GM12878 (cell line): Measurements from ENCODE around the gene NF1. TPM values are rescaled to one million over a fixed set of nuclear protein-coding genes. Genes with fewer than 3 reads are reported as not detected.

Source experiments
- ATAC-seq: fragments of 200-7000 bp; cut with Tn5 transposase; 3 replicates; pipeline ENCODE4 v1.9.1; 2020; ENCODE audit warnings: mild to moderate bottlenecking, moderate library complexity
- BruUV-seq: library from RNA; stranded (reverse); fragments of 400-500 nt; replicated peaks from 2 replicates; lab custom pipeline; 2021; lab: Mats Ljungman, UMichigan
- CTCF ChIA-PET: fragments of 300-600 bp; sonication (Branson Sonifier 250); formaldehyde crosslinking; extraction: SDS; loops from one replicate; lab custom pipeline; 2021; ENCODE audit warnings: inconsistent platforms; lab: Yijun Ruan, JAX
- POLR2A ChIA-PET: fragments of 350-600 bp; formaldehyde crosslinking; extraction: SDS; loops from one replicate; lab custom pipeline; 2021; ENCODE audit warnings: inconsistent platforms; lab: Charles Lee
- RAD21 ChIA-PET: fragments of 300-600 bp; sonication (Branson Sonifier 250); formaldehyde crosslinking; loops from one replicate; lab custom pipeline; 2023; ENCODE audit warnings: antibody characterized with exemption; ENCODE audit not compliant: unreplicated experiment; lab: Charles Lee
- SMC1A ChIA-PET: fragments of 300-600 bp; sonication (Branson Sonifier 250); formaldehyde crosslinking; loops from one replicate; lab custom pipeline; 2023; ENCODE audit not compliant: unreplicated experiment, uncharacterized antibody; lab: Charles Lee
- DNase-seq: peaks from one replicate; pipeline ENCODE4 v3.0.0-alpha.2; 2011; ENCODE audit warnings: low read depth, low spot score
- FAIRE-seq: peaks from 3 replicates; lab custom pipeline; 2011; peaks lifted over from hg19 to GRCh38; lab: Jason Lieb, UNC
- H2AFZ ChIP-seq: 2 replicates; pipeline ENCODE4 v1.6.0; 2011; ENCODE audit warnings: low read depth, low read length, control low read depth; ENCODE audit not compliant: control insufficient read depth
- H3K27ac ChIP-seq: 2 replicates; pipeline ENCODE4 v1.5.1; 2011; ENCODE audit warnings: control low read depth; ENCODE audit not compliant: control insufficient read depth, insufficient read depth
- H3K27me3 ChIP-seq, 2 experiments: replicated peaks in 1 of 2; 2 replicates each; pipeline versions ENCODE4 v1.6.0 to v1.6.1; 2011; ENCODE audit warnings: low read length in 1 of 2; ENCODE audit not compliant: control insufficient read depth in 2 of 2, insufficient read depth in 2 of 2
- H3K36me3 ChIP-seq, 2 experiments: 2 replicates each; pipeline ENCODE4 v1.5.1; 2011; ENCODE audit warnings: low read length in 1 of 2; ENCODE audit not compliant: control insufficient read depth in 2 of 2, insufficient read depth in 2 of 2
- H3K4me1 ChIP-seq: 2 replicates; pipeline ENCODE4 v1.6.1; 2011; ENCODE audit warnings: mild to moderate bottlenecking, low read length, moderate library complexity, mixed read lengths; ENCODE audit not compliant: control insufficient read depth, insufficient read depth
- H3K4me2 ChIP-seq: 2 replicates; pipeline ENCODE4 v1.6.0; 2011; ENCODE audit warnings: control low read depth; ENCODE audit not compliant: control insufficient read depth, insufficient read depth
- H3K4me3 ChIP-seq: fragments of 200-600 bp; sonication (generic); 2 replicates; pipeline ENCODE4 v1.5.1; 2016
- H3K79me2 ChIP-seq: 2 replicates; pipeline ENCODE4 v1.6.0; 2011; ENCODE audit warnings: low read length; ENCODE audit not compliant: control insufficient read depth, insufficient read depth
- H3K9ac ChIP-seq: 2 replicates; pipeline ENCODE4 v1.8.0; 2011; ENCODE audit warnings: low read length, control low read depth, mixed read lengths; ENCODE audit not compliant: control insufficient read depth, insufficient read depth
- H3K9me3 ChIP-seq: replicated peaks from 3 replicates; pipeline ENCODE4 v1.5.1; 2011; ENCODE audit warnings: mild to moderate bottlenecking, low read length; ENCODE audit not compliant: control insufficient read depth, insufficient read depth
- H4K20me1 ChIP-seq: 2 replicates; pipeline ENCODE4 v1.6.0; 2011; ENCODE audit not compliant: control insufficient read depth, insufficient read depth
- CHD4 ChIP-seq: fragments of 200-600 bp; sonication (generic); IDR thresholded peaks from 2 replicates; pipeline ENCODE4 v1.6.1; 2016; ENCODE audit warnings: mild to moderate bottlenecking
- E2F8 ChIP-seq: fragments of 450-650 bp; IDR thresholded peaks from 2 replicates; pipeline ENCODE4 v1.6.1; 2018; ENCODE audit warnings: mild to moderate bottlenecking, low read depth, moderate library complexity; ENCODE audit not compliant: partially characterized antibody
- EZH2 ChIP-seq: IDR thresholded peaks from 2 replicates; pipeline ENCODE4 v1.6.1; 2012; ENCODE audit warnings: low read depth, mild to moderate bottlenecking, control low read depth, inconsistent platforms, low read length, borderline replicate concordance; ENCODE audit not compliant: control insufficient read depth
- HSF1 ChIP-seq: fragments of 150-350 bp; IDR thresholded peaks from 2 replicates; pipeline ENCODE4 v1.6.1; 2014; ENCODE audit warnings: mild to moderate bottlenecking, low read depth, low read length
- REST ChIP-seq: IDR thresholded peaks from 2 replicates; pipeline ENCODE4 v1.6.1; 2012; ENCODE audit warnings: mild to moderate bottlenecking, low read depth, low read length
- STAT3 ChIP-seq: IDR thresholded peaks from 2 replicates; pipeline ENCODE4 v1.6.1; 2011; ENCODE audit warnings: low read depth, low read length, improper control_type of control experiment
- ZNF384 ChIP-seq: IDR thresholded peaks from 2 replicates; pipeline ENCODE4 v1.6.1; 2012; ENCODE audit warnings: low read depth, mild to moderate bottlenecking, low read length, improper control_type of control experiment, borderline replicate concordance
- WGBS: methylation state at CpG from one replicate; pipeline ENCODE4 v1.1.6; 2016; ENCODE audit warnings: low lambda C conversion rate; ENCODE audit not compliant: insufficient replicate concordance, insufficient coverage; ENCODE audit errors: missing lambda C conversion rate; 5-methylcytosine and 5-hydroxymethylcytosine counted together
- in situ Hi-C: fragments of 300-500 bp; cut with MboI; formaldehyde crosslinking; loops from 9 replicates; pipeline ENCODE4 v1.14.3; 2018; ENCODE audit warnings: mixed read lengths
- intact Hi-C: fragments of 100-400 bp; cut with micrococcal nuclease; formaldehyde crosslinking; loops from one replicate; pipeline ENCODE4 v1.14.2; 2022; ENCODE audit not compliant: unreplicated experiment
- polyA plus RNA-seq, 11 experiments: library from polyadenylated mRNA; depleted of rRNA in 4 of 11; unstranded in 6 of 11; stranded (reverse) in 5 of 11; fragments of >200 nt; fragmentation: Nextera tagmentation in 4 of 11; fragmentation: Illumina TruSeq in 1 of 11; extraction: Ambion mirVana in 4 of 11; extraction: Trizol in 1 of 11; gene quantifications; 1 replicate in 1 of 11; 2 replicates in 10 of 11; pipeline versions ENCODE4 v1.2.1 to v1.2.3, GENCODE V29; 2011 to 2016; ENCODE audit warnings: inconsistent platforms in 2 of 11, missing spikeins in 2 of 11, low read depth in 1 of 11
- total RNA-seq, 4 experiments: library from RNA; depleted of rRNA in 3 of 4; stranded (reverse); fragments of >200 nt in 3 of 4; fragmentation: Illumina TruSeq in 1 of 4; extraction: Trizol in 1 of 4; gene quantifications; 2 replicates each; pipeline versions ENCODE4 v1.2.1 to v1.2.3, GENCODE V29; 2013 to 2021

Gene NF1
- total and polyA plus RNA-seq, 10 of the 15 experiments (the other 5 are each of a cell fraction or from before 2014, with no cell fraction given) = 2.5 to 31.8 (median 16.6) TPM

GRCh38 chr17:31291820-31292219 lies 197.0 kb downstream of the NF1 start:
- Histone ChIP-seq H2AFZ (no peak overlapping the region), H3K79me2 (no peaks in the 10 kb centered on the region), H3K27me3 (no peaks in the 10 kb centered on the region), H3K9ac (no peak overlapping the region), H4K20me1 (no peaks in the 10 kb centered on the region), H3K27ac (no peak overlapping the region), H3K36me3 (no peaks in the 10 kb centered on the region; a peak in 2 of 4 replicates), H3K4me3 (no peak overlapping the region), H3K9me3 (no peaks in the 10 kb centered on the region), H3K4me1 (no peaks in the 10 kb centered on the region), H3K4me2 (no peak overlapping the region)
- RAD21 ChIA-PET = no interaction called here
- no peak for FAIRE-seq
- ATAC-seq = no peak
- SMC1A ChIA-PET = interaction anchor here (0.9 to 1.2 kb wide), 2 partner anchors 58 to 196 kb away, joined by 3 read pairs; no protein-coding TSS in a partner anchor
- no TSS peak for BruUV-seq
- in situ Hi-C loops = no loop called here
- no peak for TF ChIP-seq REST
- no peak for TF ChIP-seq ZNF384
- TF ChIP-seq STAT3 = no peak
- CTCF ChIA-PET = interaction anchor here (1.0 kb wide), 1 partner anchor 26 kb away, joined by 3 read pairs; no protein-coding TSS in a partner anchor
- DNase-seq = no peak
- POLR2A ChIA-PET = no interaction called here
- intact Hi-C loops = no loop called here

- RAD21 ChIA-PET = no interaction called here
- Histone ChIP-seq H3K4me2 (no peak overlapping the region), H3K27me3 (no peaks in the 10 kb centered on the region), H3K4me3 (no peak overlapping the region), H3K9me3 (no peaks in the 10 kb centered on the region), H2AFZ (no peak overlapping the region), H3K36me3 (no peaks in the 10 kb centered on the region; a peak in 2 of 4 replicates), H4K20me1 (no peaks in the 10 kb centered on the region), H3K27ac (no peak overlapping the region), H3K79me2 (no peaks in the 10 kb centered on the region), H3K9ac (no peak overlapping the region), H3K4me1 (no peaks in the 10 kb centered on the region)
- CTCF ChIA-PET = interaction anchor here (0.7 kb wide), 1 partner anchor 10 kb away, joined by 3 read pairs; no protein-coding TSS in a partner anchor
- POLR2A ChIA-PET = no interaction called here
- in situ Hi-C loops = no loop called here
- SMC1A ChIA-PET = no interaction called here
- no TSS peak for BruUV-seq
- DNase-seq (no peak), ATAC-seq (no peak), FAIRE-seq (no peak)
- WGBS = 96% methylated on average over 2 of the region's 2 CpGs
- intact Hi-C loops = no loop called here
- no peak for TF ChIP-seq ZNF384
- TF ChIP-seq EZH2 = no peak
- no peak for TF ChIP-seq HSF1
- TF ChIP-seq E2F8 = no peak
- no peak for TF ChIP-seq CHD4
Measured at GRCh38 chr17:31293581-31293980, 198.8 kb downstream of the NF1 start.
